ENCODE results near the gene PTGR2.
A peak's percentile ranks its signal among the peaks of the same experiment; 100 is the strongest.
"Not testable (repeated sequence)": the region's sequence is repeated elsewhere in the genome, so short reads cannot be mapped to it uniquely, and the experiment has no call there.

Gene PTGR2

DNA sequence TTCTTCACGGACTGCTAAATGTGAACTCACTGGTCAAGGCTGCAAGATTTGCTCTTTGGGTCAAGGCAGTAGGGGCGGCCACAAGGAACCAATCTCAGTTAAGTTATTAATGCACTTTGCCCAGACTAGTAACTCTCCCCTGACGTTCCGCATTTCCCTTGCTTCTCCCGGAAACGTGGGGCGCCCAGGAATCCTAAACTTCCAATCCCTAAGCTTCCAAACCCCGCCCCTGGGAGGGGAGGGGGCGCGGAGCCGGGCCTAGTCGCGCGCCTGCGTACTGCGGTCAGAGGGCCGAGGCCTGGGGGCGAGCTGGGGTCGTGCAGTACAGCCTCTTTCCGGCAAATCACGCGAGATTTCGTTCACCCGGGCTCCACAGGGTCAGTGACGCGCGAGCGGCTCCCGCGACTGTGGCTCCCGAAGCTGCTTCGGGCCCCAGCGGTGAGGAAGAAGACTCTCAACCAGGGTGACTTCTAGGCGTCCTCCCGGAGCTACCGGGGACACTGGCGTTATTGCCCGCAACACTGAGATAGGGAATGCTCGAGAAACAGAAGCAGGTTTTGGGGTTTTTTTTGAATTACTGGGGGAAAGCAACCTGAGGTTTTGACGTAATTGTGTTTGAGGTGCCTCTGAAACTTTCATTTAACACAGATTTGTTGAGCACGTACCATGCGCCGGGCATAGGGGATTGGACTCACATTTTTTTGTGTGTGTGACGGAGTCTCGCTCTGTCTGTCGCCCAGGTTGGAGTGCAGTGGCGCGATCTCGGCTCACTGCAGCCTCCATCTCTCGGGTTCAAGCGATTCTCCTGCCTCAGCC lies at the start of gene PTGR2:
Gene PTGR2, plus strand, starts transcription at position 265 of the 816 bp plus-strand sequence. CDS start 7,032 bp downstream, outside the sequence.
- DNase-seq: peak; percentile 86 to 88

DNA sequence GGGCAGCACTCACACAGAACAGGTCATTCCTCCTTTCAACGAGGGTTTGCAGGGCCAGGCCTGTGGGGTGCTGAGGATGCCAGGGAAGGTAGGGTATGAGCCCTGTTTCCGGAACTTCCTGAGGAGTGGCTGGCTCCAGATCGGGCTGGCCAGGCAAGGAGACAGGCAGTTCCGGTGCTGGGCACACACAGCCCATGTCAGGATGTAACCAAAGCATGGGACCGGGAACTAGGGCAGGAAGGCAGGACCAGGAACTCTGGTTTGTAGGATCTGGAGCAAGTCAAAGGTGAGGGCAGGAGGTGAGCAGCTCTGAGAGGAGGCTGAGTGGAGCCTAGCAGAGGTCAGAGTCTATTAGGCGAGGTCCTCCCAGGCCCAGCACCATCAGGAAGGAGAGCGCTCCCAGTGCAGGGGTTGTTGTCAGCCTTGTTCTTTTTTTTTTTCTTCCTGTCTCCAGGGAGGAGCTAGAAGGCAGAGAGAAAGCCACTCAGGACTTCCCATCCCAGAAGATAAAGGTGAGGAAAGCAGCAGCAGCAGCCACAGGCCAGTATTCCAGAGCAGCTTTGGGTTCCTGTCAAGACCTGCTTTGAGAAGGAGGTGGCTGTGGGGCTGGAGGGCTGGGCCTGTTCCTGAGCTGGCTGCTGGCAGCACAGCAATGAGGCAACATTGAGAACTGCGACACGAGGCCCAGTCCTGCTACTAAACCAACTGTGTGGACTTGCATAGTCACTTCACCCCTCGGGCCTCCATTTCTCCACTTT lies 49.0 kb upstream of the PTGR2 start:
- no peak for DNase-seq

DNA sequence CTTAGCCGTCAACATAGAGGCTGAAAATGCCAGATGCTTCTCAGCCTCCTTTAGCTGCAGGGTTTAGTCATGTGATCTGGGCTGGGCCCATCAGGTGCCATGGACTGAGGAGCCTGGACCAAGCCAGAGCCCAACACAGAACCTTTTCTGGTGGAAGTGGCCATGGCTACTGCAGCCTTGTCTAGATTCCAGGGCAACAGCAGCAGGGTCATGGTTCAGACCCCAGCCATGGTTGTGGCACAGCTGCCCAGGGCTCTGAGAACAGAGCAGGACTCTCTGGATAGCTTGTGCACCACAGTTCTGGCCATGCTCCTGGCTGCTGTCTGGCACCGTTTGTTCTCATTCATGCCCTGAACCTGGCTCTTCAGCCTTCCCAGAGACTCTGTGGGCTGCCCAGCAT lies 47.0 kb upstream of the PTGR2 start:
- DNase-seq: no peak

GRCh38 chr14:73807457-73807856 lies 44.2 kb upstream of the PTGR2 start:
- DNase-seq: no peak

- DNase-seq: no peak
Measured at GRCh38 chr14:73809391-73809790, 42.2 kb upstream of the PTGR2 start.

GRCh38 chr14:73810478-73811163 lies 41.0 kb upstream of the PTGR2 start:
- no peak for DNase-seq

DNA sequence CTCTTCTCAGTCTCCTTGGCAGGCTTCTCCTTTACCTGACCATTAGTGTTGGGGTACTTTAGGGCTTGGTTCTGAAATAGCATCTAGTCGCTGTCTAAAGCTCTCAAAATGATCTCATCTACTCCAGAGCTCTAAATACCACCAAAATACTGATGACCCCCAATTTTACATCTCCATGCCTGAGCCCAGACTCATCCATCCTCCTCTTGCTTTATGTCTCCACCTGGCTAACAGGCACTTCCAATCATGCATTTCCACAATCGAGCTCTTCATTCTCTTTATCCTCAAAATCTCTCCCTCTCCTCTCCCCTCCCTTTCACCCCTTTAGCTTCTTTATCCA lies 40.5 kb upstream of the PTGR2 start:
- DNase-seq: no peak

DNA sequence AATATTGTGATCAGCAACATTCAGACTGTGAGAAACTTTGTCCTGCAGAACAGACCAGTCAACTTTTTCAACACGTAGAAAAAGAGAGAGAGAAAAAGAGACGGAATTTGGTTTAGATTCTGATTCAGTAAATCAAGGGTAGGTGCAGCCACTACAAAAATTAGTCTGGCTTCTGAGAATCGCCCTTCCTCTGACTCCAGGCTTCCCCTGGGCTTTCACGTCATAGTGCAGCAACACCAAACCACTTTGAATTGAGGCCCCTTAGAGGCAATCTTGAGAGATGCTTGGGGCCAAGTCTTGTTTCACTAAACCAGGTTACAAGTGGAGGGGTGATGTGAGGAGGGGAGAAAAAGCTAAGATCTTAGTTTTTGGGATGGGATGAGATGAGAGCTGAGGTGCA lies 37.5 kb upstream of the PTGR2 start:
- no peak for DNase-seq

GRCh38 chr14:73815849-73816248 lies 35.8 kb upstream of the PTGR2 start:
- DNase-seq: no peak

DNA sequence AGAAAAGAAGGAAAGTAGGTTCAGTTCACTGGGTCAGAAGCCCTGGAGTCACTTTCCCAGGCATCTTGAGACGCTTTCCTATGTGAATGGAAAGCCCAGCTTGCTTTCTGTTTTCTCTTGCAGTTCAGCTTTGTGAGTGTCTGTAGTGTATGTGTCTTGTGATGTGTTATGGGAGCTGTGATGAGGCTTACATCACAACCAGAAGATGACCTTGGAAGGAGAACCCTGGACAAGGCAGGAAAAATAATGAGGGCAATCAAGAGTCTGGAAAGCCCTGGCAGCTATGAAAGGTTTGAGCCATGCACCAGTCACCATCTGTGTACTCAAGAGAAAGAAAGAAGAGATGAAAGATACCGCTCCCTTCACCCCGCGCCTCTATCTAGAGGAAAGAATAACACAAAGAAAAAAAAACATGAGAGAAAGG lies 35.2 kb upstream of the PTGR2 start:
- no peak for DNase-seq

GRCh38 chr14:73817020-73817655 lies 34.5 kb upstream of the PTGR2 start:
- DNase-seq: no peak

- no peak for DNase-seq
Measured at GRCh38 chr14:73818821-73819220, 32.8 kb upstream of the PTGR2 start.

DNA sequence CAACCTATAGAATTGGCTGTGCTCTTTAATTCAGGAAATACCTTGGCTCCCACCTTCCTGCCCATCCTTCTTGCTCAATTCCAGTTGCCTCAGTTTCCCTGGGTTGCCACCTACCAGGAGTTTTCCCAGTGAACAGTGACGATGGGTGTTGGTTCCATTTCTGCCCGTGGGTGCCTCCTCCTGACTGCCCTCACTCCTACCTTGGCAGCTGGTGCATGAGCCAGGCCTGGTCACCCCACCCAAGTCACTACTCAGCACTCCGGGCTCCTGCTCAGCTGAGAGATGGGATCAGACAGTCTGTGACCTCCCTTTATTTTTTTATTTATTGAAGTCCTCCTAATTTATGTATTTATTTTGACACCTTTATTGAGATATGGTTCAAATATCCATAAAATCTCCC lies 31.0 kb upstream of the PTGR2 start:
- no peak for DNase-seq

GRCh38 chr14:73823339-73823885 lies 28.2 kb upstream of the PTGR2 start:
- DNase-seq: no peak

GRCh38 chr14:73824127-73824526 lies 27.5 kb upstream of the PTGR2 start:
- no peak for DNase-seq

GRCh38 chr14:73824536-73824935 lies 27.1 kb upstream of the PTGR2 start:
- DNase-seq: no peak

- peak; percentile 83 to 87 for DNase-seq
Measured at GRCh38 chr14:73825551-73826188, 26.0 kb upstream of the PTGR2 start.

- not testable (repeated sequence) for DNase-seq
Measured at GRCh38 chr14:73827190-73827589, 24.4 kb upstream of the PTGR2 start.

DNA sequence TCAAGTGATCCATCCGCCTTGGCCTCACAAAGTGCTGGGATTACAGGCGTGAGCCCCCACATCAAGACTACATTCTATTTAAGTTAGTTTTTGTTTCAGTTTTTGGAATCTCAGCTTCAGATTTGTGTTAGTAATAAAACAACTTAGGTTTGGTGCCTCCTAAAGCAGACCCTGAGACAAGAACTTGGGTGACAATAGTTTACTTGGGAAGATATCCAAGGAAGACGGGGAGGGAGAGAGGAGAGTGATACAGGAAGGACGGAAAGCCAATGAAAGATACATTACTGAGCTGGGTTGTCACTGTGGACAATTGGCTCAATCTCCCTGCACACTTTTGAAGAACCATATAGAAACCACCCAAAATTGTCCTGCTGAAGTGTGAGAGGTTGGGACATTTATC lies 22.6 kb upstream of the PTGR2 start:
- DNase-seq: no peak

DNA sequence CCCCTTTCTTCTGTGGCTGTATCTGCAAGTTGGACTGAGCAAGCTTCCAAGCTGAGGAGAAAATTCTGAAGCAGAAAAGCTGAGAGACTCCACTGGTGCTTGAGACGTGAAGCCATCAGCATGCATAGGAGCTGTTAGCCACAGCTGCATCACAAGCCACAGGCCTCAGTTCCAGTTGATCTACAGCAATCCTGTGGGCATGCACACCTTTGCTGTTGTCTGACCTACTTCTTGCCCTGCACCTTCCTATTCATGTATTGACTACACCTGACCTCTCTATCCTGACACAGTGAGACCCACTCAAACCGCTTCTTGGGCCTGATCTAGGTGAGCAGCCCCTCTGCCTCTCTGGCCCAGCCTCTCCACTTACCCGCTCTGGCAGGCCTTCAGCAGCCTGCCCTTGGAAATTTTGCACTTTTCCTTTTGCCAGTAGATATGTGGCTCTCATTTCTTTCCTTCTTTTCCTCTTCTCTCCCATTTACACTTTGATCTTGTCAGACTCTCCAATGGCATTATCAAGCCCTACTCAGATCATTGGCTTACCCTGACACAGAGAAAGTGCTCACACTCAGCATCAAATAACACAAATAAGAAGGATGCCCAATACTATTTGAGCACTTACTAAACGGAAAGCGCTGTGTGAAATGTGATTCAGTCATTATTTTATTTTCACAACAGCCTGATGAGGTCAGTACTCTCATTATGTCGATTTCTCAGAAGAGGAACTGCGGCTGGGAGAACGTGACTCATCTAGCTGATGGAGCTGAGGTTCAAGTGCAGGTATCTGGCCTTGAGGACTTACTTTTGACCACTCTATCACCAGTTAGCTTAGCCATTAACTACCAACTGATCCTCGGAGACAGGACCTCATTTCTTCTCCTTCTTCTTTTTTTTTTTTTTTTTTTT lies 21.9 kb upstream of the PTGR2 start:
- DNase-seq: peak; percentile 36 to 44

DNA sequence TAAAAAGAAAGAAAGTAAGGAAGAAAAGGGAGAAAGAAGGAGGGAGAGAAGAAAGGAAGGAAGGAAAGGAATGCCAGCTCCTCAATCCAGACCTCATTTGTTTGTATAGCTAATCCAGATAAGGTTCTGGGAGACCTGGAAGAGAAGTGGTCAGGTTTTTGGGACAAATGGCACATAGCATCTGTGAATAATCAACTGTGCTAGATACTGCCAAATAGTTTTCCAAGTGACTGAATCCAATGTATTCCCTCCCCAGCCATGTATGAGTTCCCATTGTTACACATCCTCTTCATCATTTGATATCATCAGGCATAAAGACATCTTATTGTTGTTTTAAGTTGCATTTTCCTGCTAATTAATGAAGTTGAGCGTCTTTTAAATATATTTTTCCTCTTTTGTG lies 18.6 kb upstream of the PTGR2 start:
- DNase-seq: no peak
